Ishikawa (cell line): ENCODE measurements around the gene LCE7A.

Source experiments
- CEBPB ChIP-seq: IDR thresholded peaks from 2 replicates; pipeline ENCODE4 v1.6.1; 2012
- CREB1 ChIP-seq: IDR thresholded peaks from 2 replicates; pipeline ENCODE4 v1.6.1; 2012; ENCODE audit warnings: low read depth
- EGR1 ChIP-seq: IDR thresholded peaks from 2 replicates; pipeline ENCODE4 v1.6.1; 2012
- EP300 ChIP-seq: IDR thresholded peaks from 2 replicates; pipeline ENCODE4 v1.6.1; 2012; ENCODE audit warnings: borderline replicate concordance
- FOXM1 ChIP-seq: IDR thresholded peaks from 2 replicates; pipeline ENCODE4 v1.6.1; 2012; ENCODE audit warnings: low read depth, borderline replicate concordance
- NFIC ChIP-seq: IDR thresholded peaks from 2 replicates; pipeline ENCODE4 v1.6.1; 2012
- RAD21 ChIP-seq: IDR thresholded peaks from 2 replicates; pipeline ENCODE4 v1.6.1; 2012; ENCODE audit warnings: low read depth
- REST ChIP-seq: IDR thresholded peaks from 2 replicates; pipeline ENCODE4 v1.6.1; 2012; ENCODE audit warnings: low read depth, mild to moderate bottlenecking
- TAF1 ChIP-seq: IDR thresholded peaks from 2 replicates; pipeline ENCODE4 v1.6.1; 2012; ENCODE audit warnings: low read depth, mild to moderate bottlenecking
- TCF12 ChIP-seq: IDR thresholded peaks from 2 replicates; pipeline ENCODE4 v1.6.1; 2012; ENCODE audit warnings: low read depth
- TEAD4 ChIP-seq: IDR thresholded peaks from 2 replicates; pipeline ENCODE4 v1.6.1; 2012
- USF1 ChIP-seq: IDR thresholded peaks from 2 replicates; pipeline ENCODE4 v1.6.1; 2012
- YY1 ChIP-seq: IDR thresholded peaks from 2 replicates; pipeline ENCODE4 v1.6.1; 2012; ENCODE audit warnings: low read depth
- ZBTB7A ChIP-seq: IDR thresholded peaks from 2 replicates; pipeline ENCODE4 v1.6.1; 2012; ENCODE audit warnings: low read depth
- TF ChIP-seq, protein P1 (sequence below): IDR thresholded peaks from 2 replicates; pipeline ENCODE4 v1.6.1; 2012

Gene LCE7A

DNA sequence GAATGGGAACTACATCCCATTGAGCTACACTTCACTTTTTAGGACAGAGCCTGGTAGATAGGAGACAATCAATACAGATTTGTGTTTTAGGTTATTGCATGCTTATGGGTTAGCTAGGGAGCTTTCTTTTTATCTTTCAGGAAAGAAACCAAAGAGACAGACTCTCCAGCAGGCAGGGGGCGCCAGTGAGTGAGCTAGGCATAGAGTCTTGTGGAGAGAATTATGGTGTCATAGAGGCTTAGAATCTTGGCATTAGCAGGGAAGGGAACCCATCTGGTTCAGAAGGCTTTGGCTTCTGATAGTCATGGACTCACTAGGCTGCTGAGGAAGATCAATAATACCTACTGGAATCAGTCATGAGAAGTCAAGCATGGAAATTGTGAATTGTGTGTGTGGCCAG is 18.2 kb downstream of the LCE7A start, which contains the start of gene SMCP:
TSS of gene SMCP (plus strand) at position 281 of the 400 bp plus-strand sequence. CDS start 6,101 bp downstream, outside the sequence.
- TF ChIP-seq RAD21: peak; percentile 32
- no peak for TF ChIP-seq CREB1

DNA sequence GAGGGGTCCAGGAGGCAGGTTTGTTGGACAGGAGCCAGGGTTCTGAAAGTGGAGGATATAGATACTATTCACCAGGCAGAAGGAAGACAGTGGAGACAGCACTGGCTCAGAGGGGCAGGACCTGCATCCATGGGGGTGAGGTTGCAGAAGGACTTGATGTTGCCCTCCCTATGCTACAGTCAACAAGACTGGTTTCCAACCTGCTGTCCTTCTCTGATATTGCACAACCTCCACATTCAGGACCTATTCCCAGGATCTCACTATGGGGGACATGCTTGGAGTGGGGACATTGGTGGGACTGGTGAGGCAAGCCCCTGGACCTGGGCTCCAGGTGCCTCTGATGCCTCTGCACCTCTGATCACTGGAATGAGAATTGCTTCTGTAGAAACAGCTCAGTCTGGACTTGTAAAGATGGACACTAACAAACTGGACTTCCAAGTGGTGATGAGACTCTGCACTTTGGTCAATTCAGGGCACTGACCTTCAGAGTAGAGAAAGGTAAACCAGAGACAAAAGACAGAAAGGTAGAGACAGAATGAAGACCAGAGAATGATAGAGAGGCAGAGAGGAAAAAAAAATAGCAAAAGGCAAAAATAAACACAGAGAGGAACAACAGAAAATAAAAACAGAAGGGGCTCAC is 19.9 kb downstream of the LCE7A start:
- TF ChIP-seq CREB1: no peak
- no peak for TF ChIP-seq FOXM1
- no peak for TF ChIP-seq USF1
- TF ChIP-seq ZBTB7A: no peak
- TF ChIP-seq CEBPB: no peak
- no peak for TF ChIP-seq TCF12
- TF ChIP-seq, protein P1, sequence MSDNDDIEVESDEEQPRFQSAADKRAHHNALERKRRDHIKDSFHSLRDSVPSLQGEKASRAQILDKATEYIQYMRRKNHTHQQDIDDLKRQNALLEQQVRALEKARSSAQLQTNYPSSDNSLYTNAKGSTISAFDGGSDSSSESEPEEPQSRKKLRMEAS: no peak
- TF ChIP-seq TAF1: no peak
- TF ChIP-seq EGR1: no peak
- no peak for TF ChIP-seq REST
- TF ChIP-seq YY1: no peak
- no peak for TF ChIP-seq NFIC
- TF ChIP-seq EP300: no peak
- no peak for TF ChIP-seq RAD21

DNA sequence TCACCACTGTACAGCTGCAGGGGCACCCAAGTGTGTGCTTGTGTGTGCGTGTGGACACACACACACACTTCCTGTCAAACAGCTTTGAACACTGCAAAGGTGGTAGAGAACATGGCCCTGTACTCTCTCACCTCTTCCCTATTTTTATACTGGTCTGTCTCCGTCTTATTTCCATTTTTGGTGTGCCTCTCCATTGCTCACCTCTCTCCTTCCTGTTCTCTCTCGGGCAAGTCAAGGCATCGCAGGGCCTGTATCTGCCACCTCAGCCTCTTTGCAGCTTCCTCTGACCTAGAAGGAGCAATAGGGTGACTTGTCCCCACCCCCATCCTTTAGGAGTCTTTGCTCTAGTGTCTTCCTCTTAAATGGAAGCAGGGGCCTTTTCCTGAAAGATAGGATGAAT is 20.5 kb downstream of the LCE7A start:
- TF ChIP-seq TEAD4 (no peak), ZBTB7A (no peak), USF1 (no peak), CEBPB (no peak), YY1 (no peak), EGR1 (no peak), REST (no peak), CREB1 (no peak), NFIC (no peak), TAF1 (no peak), FOXM1 (no peak), RAD21 (no peak)
- TF ChIP-seq, protein P1: no peak

DNA sequence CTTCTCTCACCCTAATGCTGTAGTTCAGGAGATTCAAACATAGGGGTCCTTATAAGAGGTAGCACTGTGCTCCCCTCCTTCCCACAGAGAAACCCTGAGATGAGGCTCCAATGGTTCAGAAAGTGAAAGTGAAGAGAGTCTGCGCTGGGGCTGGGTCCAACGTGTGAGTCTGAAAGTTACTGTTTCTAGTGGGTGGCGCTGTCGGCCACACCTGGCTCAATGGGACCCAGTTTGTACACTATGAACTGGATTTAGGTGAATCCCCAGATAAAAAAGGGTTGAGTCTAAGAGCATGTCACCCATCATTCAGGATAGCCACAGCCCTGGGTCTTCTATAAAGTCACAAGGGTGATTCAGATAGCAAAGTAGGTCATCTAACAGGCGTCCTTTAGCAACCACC is 21.1 kb downstream of the LCE7A start:
- no peak for TF ChIP-seq TEAD4
- no peak for TF ChIP-seq EGR1
- TF ChIP-seq REST: no peak
- no peak for TF ChIP-seq CEBPB
- TF ChIP-seq CREB1: no peak
- no peak for TF ChIP-seq FOXM1
- TF ChIP-seq EP300: no peak
- no peak for TF ChIP-seq ZBTB7A
- no peak for TF ChIP-seq RAD21
- TF ChIP-seq TCF12: no peak
- no peak for TF ChIP-seq TAF1
- no peak for TF ChIP-seq USF1
- TF ChIP-seq YY1: no peak
- TF ChIP-seq, protein P1: no peak
- no peak for TF ChIP-seq NFIC
